CD4-positive, alpha-beta memory T cell (primary cell): ENCODE data around the gene JSRP1. TPM values are rescaled to one million over a fixed set of nuclear protein-coding genes. Genes with fewer than 3 reads are reported as not detected.

Source experiments
- CTCF ChIA-PET: fragments of 350-600 bp; sonication (Branson Sonifier 250); formaldehyde crosslinking; loops from one replicate; lab custom pipeline; 2021; ENCODE audit warnings: inconsistent platforms; ENCODE audit not compliant: partially characterized antibody; lab: Charles Lee
- POLR2A ChIA-PET: fragments of 350-600 bp; sonication (Branson Sonifier 250); formaldehyde crosslinking; loops from one replicate; lab custom pipeline; 2021; ENCODE audit not compliant: partially characterized antibody; lab: Charles Lee
- DNase-seq, 5 donors: peaks; one replicate each; pipeline versions ENCODE4 v3.0.0 to v3.0.0-alpha.2; 2020 to 2022; ENCODE audit warnings: mixed read lengths in 1 of 5
- H3K27ac ChIP-seq: one replicate; pipeline ENCODE4 v1.7.0; 2013; ENCODE audit warnings: low read depth, low read length
- H3K27me3 ChIP-seq: 2 replicates; pipeline ENCODE4 v1.7.0; 2013; ENCODE audit warnings: mild to moderate bottlenecking, low read length, moderate library complexity; ENCODE audit not compliant: insufficient read depth
- H3K36me3 ChIP-seq: 2 replicates; pipeline ENCODE4 v1.7.0; 2013; ENCODE audit warnings: mild to moderate bottlenecking, low read length, moderate library complexity; ENCODE audit not compliant: insufficient read depth
- H3K4me1 ChIP-seq: 2 replicates; pipeline ENCODE4 v1.7.0; 2013; ENCODE audit warnings: mild to moderate bottlenecking, low read length, moderate library complexity; ENCODE audit not compliant: insufficient read depth
- H3K4me3 ChIP-seq, 2 donors: one replicate each; pipeline ENCODE4 v1.7.0; 2013; ENCODE audit warnings: low read length in 2 of 2, mild to moderate bottlenecking in 1 of 2
- H3K9me3 ChIP-seq, 2 donors: one replicate each; pipeline ENCODE4 v1.7.0; 2013; ENCODE audit warnings: low read length in 2 of 2, control low read depth in 1 of 2; ENCODE audit not compliant: control insufficient read depth in 1 of 2
- H3K27ac Mint-ChIP-seq, 7 donors: one replicate each; pipeline ENCODE4 v1.8.0; 2020 to 2021; ENCODE audit warnings: mixed read lengths in 7 of 7, mild to moderate bottlenecking in 6 of 7, inconsistent platforms in 3 of 7, moderate library complexity in 3 of 7
- H3K27me3 Mint-ChIP-seq, 2 donors: one replicate each; pipeline ENCODE4 v1.8.0; 2020 to 2021; ENCODE audit warnings: mixed read lengths in 2 of 2
- H3K36me3 Mint-ChIP-seq, 2 donors: one replicate each; pipeline ENCODE4 v1.8.0; 2020 to 2021; ENCODE audit warnings: mixed read lengths in 2 of 2, inconsistent platforms in 1 of 2, mild to moderate bottlenecking in 1 of 2
- H3K4me1 Mint-ChIP-seq, 4 donors: one replicate each; pipeline ENCODE4 v1.8.0; 2020 to 2021; ENCODE audit warnings: mixed read lengths in 4 of 4, mild to moderate bottlenecking in 1 of 4
- H3K4me3 Mint-ChIP-seq, 8 donors: one replicate each; pipeline ENCODE4 v1.8.0; 2020 to 2021; ENCODE audit warnings: mixed read lengths in 8 of 8, mild to moderate bottlenecking in 7 of 8, moderate library complexity in 6 of 8, inconsistent platforms in 3 of 8
- H3K9me3 Mint-ChIP-seq, 8 donors: one replicate each; pipeline ENCODE4 v1.8.0; 2020 to 2021; ENCODE audit warnings: mixed read lengths in 8 of 8, mild to moderate bottlenecking in 5 of 8, inconsistent platforms in 3 of 8, moderate library complexity in 1 of 8
- intact Hi-C: fragments of 100-400 bp; cut with micrococcal nuclease; formaldehyde crosslinking; loops from one replicate; pipeline ENCODE4 v1.15.1; 2023
- polyA plus RNA-seq, 2 donors: library from polyadenylated mRNA; unstranded; fragments of 300-500 nt; fragmentation: Illumina TruSeq; gene quantifications; one replicate each; pipeline ENCODE4 v1.2.3, GENCODE V29; 2021
- total RNA-seq, 2 experiments: library from RNA; stranded (reverse); gene quantifications; one replicate each; pipeline ENCODE4 v1.2.3, GENCODE V29; 2021

The JSRP1 gene
- total and polyA plus RNA-seq, 4 experiments from 2014 or later = 1.1 to 1.7 (median 1.4) TPM

- no peaks in the 10 kb centered on the region for H3K27me3 Mint-ChIP-seq
- no peaks in the 10 kb centered on the region for H3K9me3 Mint-ChIP-seq
- Histone ChIP-seq H3K36me3 (peaks cover 56% of the 10 kb centered on the region), H3K9me3 (no peaks in the 10 kb centered on the region), H3K27me3 (peaks cover 4% of the 10 kb centered on the region), H3K4me1 (peaks cover 32% of the 10 kb centered on the region), H3K4me3 (no peak overlapping the region), H3K27ac (no peak overlapping the region)
- H3K4me1 Mint-ChIP-seq = peaks cover 7 to 19% (median 8%) of the 10 kb centered on the region in 4 donors
- ChIA-PET CTCF (no interaction called here), POLR2A (interaction anchor here (1.1 kb wide), 1 partner anchor 81 kb away, joined by 3 read pairs; the partner anchor contains the start of gene LSM7)
- intact Hi-C loops = no loop called here
- H3K27ac Mint-ChIP-seq = no peak overlapping the region
- H3K36me3 Mint-ChIP-seq = peaks cover 21 to 27% of the 10 kb centered on the region in 2 donors
- DNase-seq = no peak
- H3K4me3 Mint-ChIP-seq = no peak overlapping the region
Measured at GRCh38 chr19:2246801-2247361, 9.3 kb downstream of the JSRP1 start.

DNA sequence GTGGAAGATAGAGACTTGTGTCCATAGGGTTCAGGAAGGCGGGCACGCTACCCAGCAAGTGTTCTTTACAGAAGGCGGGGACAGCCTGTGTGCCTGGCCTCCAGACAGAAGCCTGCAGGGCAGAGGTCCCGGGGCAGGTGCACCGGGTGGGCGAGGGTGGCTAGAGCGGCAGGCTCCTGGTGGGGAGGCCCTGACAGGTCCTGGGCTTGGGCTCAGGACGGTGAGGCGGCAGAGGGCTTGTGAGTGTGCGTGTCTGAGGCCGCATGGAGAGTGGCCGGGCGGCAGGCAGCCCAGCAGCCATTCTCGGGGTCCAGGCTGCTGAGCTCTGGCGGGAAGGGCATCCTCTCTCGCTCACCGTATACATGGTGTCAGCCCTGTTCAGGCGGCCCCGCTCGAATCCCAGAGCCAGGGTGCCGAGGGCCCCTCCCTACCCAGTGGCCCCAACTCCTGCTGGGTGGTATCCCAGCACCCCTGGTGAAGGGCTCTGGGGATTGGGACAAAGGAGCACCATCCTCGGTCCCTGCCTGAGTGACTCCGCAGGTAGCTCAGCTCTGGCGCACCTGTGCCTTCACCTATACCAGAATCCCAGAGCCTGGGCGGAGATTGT, 10.1 kb downstream of the JSRP1 start:
- no peak for DNase-seq
- Histone ChIP-seq H3K36me3 (peaks cover 56% of the 10 kb centered on the region), H3K27me3 (peaks cover 4% of the 10 kb centered on the region), H3K9me3 (no peaks in the 10 kb centered on the region), H3K4me3 (no peak overlapping the region), H3K4me1 (peaks cover 35% of the 10 kb centered on the region), H3K27ac (no peak overlapping the region)
- H3K4me1 Mint-ChIP-seq = peaks cover 11 to 27% (median 14%) of the 10 kb centered on the region in 4 donors
- ChIA-PET POLR2A (interaction anchor here (1.1 kb wide), 1 partner anchor 82 kb away, joined by 3 read pairs; the partner anchor contains the start of gene LSM7), CTCF (no interaction called here)
- no peak overlapping the region for H3K4me3 Mint-ChIP-seq
- no peak overlapping the region for H3K27ac Mint-ChIP-seq
- no peaks in the 10 kb centered on the region for H3K27me3 Mint-ChIP-seq
- intact Hi-C loops = no loop called here
- no peaks in the 10 kb centered on the region for H3K9me3 Mint-ChIP-seq
- H3K36me3 Mint-ChIP-seq = peaks cover 21 to 33% of the 10 kb centered on the region in 2 donors

DNA sequence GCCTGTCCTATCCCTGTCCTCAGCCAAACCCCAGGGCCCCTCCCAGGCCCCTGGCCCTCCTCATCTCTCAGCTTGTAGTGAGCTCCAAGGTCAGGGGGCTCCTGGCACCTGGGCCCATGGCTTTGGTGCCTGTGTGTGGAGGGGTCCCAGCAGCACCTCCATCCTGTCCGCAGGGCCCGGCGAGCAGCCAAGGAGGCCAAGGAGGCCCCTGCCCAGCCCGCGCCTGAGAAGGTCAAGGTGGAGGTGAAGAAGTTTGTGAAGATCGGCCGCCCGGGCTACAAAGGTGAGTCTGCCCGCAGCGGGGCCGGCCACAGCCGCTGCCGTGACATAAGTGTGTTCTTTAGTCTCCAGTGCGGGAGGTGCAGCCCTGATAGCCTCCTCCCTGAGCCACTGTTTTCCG, 10.9 kb downstream of the JSRP1 start:
- no peak overlapping the region for H3K4me3 ChIP-seq
- H3K27me3 ChIP-seq = peaks cover 4% of the 10 kb centered on the region
- no peak overlapping the region for H3K27ac Mint-ChIP-seq
- H3K36me3 Mint-ChIP-seq = peaks cover 21 to 36% of the 10 kb centered on the region in 2 donors
- no peaks in the 10 kb centered on the region for H3K9me3 ChIP-seq
- no peak overlapping the region for H3K4me3 Mint-ChIP-seq
- POLR2A ChIA-PET = interaction anchor here (1.1 to 2.8 kb wide), 2 partner anchors 25 to 26 kb away, joined by 4 to 9 read pairs; no protein-coding TSS in a partner anchor
- H3K27me3 Mint-ChIP-seq = no peaks in the 10 kb centered on the region
- no peak overlapping the region for H3K27ac ChIP-seq
- no peaks in the 10 kb centered on the region for H3K9me3 Mint-ChIP-seq
- intact Hi-C loops = no loop called here
- H3K4me1 ChIP-seq = peaks cover 35% of the 10 kb centered on the region
- H3K36me3 ChIP-seq = peaks cover 56% of the 10 kb centered on the region
- CTCF ChIA-PET = no interaction called here
- peaks cover 19 to 36% (median 23%) of the 10 kb centered on the region in 4 donors for H3K4me1 Mint-ChIP-seq
- DNase-seq = no peak

GRCh38 chr19:2244486-2244885, 11.7 kb downstream of the JSRP1 start:
- DNase-seq = no peak
- intact Hi-C loops = no loop called here
- Histone ChIP-seq H3K9me3 (no peaks in the 10 kb centered on the region), H3K4me1 (peaks cover 42% of the 10 kb centered on the region), H3K4me3 (no peak overlapping the region), H3K36me3 (peaks cover 56% of the 10 kb centered on the region), H3K27ac (no peak overlapping the region), H3K27me3 (no peaks in the 10 kb centered on the region)
- CTCF ChIA-PET = no interaction called here
- Mint-ChIP-seq H3K4me1 (peaks cover 23 to 43% (median 29%) of the 10 kb centered on the region in 4 donors), H3K36me3 (peaks cover 21 to 41% of the 10 kb centered on the region in 2 donors), H3K4me3 (no peak overlapping the region), H3K27ac (peak overlapping the region in 1 of 7 donors; percentile 18), H3K9me3 (no peaks in the 10 kb centered on the region), H3K27me3 (no peaks in the 10 kb centered on the region)
- POLR2A ChIA-PET = interaction anchor here (1.1 to 2.8 kb wide), 2 partner anchors 26 to 27 kb away, joined by 4 to 9 read pairs; no protein-coding TSS in a partner anchor

- Mint-ChIP-seq H3K27me3 (no peaks in the 10 kb centered on the region), H3K27ac (peak overlapping the region in 2 of 7 donors; percentile 24 to 47), H3K36me3 (peaks cover 21 to 45% of the 10 kb centered on the region in 2 donors), H3K4me1 (peaks cover 25 to 48% (median 32%) of the 10 kb centered on the region in 4 donors), H3K9me3 (no peaks in the 10 kb centered on the region), H3K4me3 (peak overlapping the region in 1 of 8 donors; percentile 57)
- Histone ChIP-seq H3K4me3 (no peak overlapping the region), H3K27me3 (no peaks in the 10 kb centered on the region), H3K27ac (no peak overlapping the region), H3K9me3 (no peaks in the 10 kb centered on the region), H3K4me1 (peaks cover 46% of the 10 kb centered on the region), H3K36me3 (peaks cover 56% of the 10 kb centered on the region)
- DNase-seq = no peak
- intact Hi-C loops = no loop called here
- CTCF ChIA-PET = no interaction called here
- POLR2A ChIA-PET = interaction anchor here (2.8 to 10.5 kb wide), 2 partner anchors 12 to 26 kb away, joined by 9 to 325 read pairs; partner anchors contain the start of genes AMH and JSRP1
Measured at GRCh38 chr19:2244125-2244411, 12.1 kb downstream of the JSRP1 start.

- Mint-ChIP-seq H3K27me3 (no peaks in the 10 kb centered on the region), H3K4me1 (peaks cover 27 to 53% (median 38%) of the 10 kb centered on the region in 4 donors), H3K27ac (peak overlapping the region in 1 of 7 donors; percentile 52), H3K9me3 (no peaks in the 10 kb centered on the region), H3K4me3 (peak overlapping the region in 2 of 8 donors; percentile 10 to 51), H3K36me3 (peaks cover 23 to 43% of the 10 kb centered on the region in 2 donors)
- DNase-seq = no peak
- POLR2A ChIA-PET = interaction anchor here (1.4 to 10.5 kb wide), 3 partner anchors 12 to 30 kb away, joined by 5 to 325 read pairs (median 9); partner anchors contain the start of genes AMH and JSRP1
- Histone ChIP-seq H3K9me3 (no peaks in the 10 kb centered on the region), H3K27ac (no peak overlapping the region), H3K4me1 (peaks cover 52% of the 10 kb centered on the region), H3K4me3 (no peak overlapping the region), H3K36me3 (peaks cover 53% of the 10 kb centered on the region), H3K27me3 (no peaks in the 10 kb centered on the region)
- intact Hi-C loops = no loop called here
- CTCF ChIA-PET = no interaction called here
Measured at GRCh38 chr19:2243274-2244124, 12.7 kb downstream of the JSRP1 start.
